GM23338 (cell line): ENCODE results near the gene MAPK14. TPM values are rescaled to one million over a fixed set of nuclear protein-coding genes. Genes with fewer than 3 reads are reported as not detected.

Source experiments
- ATAC-seq: fragments of 200-7000 bp; cut with Tn5 transposase; 3 replicates; pipeline ENCODE4 v1.9.1; 2020
- DNase-seq: peaks from one replicate; pipeline ENCODE4 v3.0.0-alpha.2; 2015; ENCODE audit warnings: low spot score
- H2AFZ ChIP-seq: fragments of 200-600 bp; sonication (generic); 2 replicates; pipeline ENCODE4 v1.8.0; 2016; ENCODE audit warnings: antibody characterized with exemption, mild to moderate bottlenecking, moderate library complexity
- H3F3A ChIP-seq: fragments of 200-600 bp; sonication (generic); replicated peaks from 2 replicates; pipeline ENCODE4 v1.8.0; 2017; ENCODE audit warnings: antibody characterized with exemption, mixed run types, low read depth
- H3K27ac ChIP-seq: fragments of 200-600 bp; sonication (generic); 2 replicates; pipeline ENCODE4 v1.6.1; 2016; ENCODE audit warnings: low read depth
- H3K27me3 ChIP-seq: fragments of 200-600 bp; sonication (generic); 2 replicates; pipeline ENCODE4 v1.8.0; 2016; ENCODE audit warnings: mild to moderate bottlenecking, mixed run types, moderate library complexity; ENCODE audit not compliant: insufficient read depth
- H3K36me3 ChIP-seq: fragments of 200-600 bp; sonication (generic); 2 replicates; pipeline ENCODE4 v1.8.0; 2016; ENCODE audit warnings: mild to moderate bottlenecking; ENCODE audit not compliant: insufficient read depth
- H3K4me1 ChIP-seq: fragments of 200-600 bp; sonication (generic); 2 replicates; pipeline ENCODE4 v1.8.0; 2016; ENCODE audit warnings: mild to moderate bottlenecking, moderate library complexity; ENCODE audit not compliant: insufficient read depth
- H3K4me2 ChIP-seq: fragments of 200-600 bp; sonication (generic); 2 replicates; pipeline ENCODE4 v1.7.1; 2017; ENCODE audit warnings: mixed run types
- H3K4me3 ChIP-seq: fragments of 200-600 bp; sonication (generic); 2 replicates; pipeline ENCODE4 v1.6.1; 2016; ENCODE audit warnings: mixed run types
- H3K79me2 ChIP-seq: fragments of 200-600 bp; sonication (generic); replicated peaks from 2 replicates; pipeline ENCODE4 v1.8.0; 2017; ENCODE audit warnings: mild to moderate bottlenecking; ENCODE audit not compliant: insufficient read depth
- H3K9me2 ChIP-seq: fragments of 200-600 bp; sonication (generic); 2 replicates; pipeline ENCODE4 v1.8.0; 2017; ENCODE audit not compliant: insufficient read depth
- H4K20me1 ChIP-seq: fragments of 200-600 bp; sonication (generic); replicated peaks from 2 replicates; pipeline ENCODE4 v1.8.0; 2017; ENCODE audit warnings: mild to moderate bottlenecking; ENCODE audit not compliant: insufficient read depth
- H3K27ac Mint-ChIP-seq: 2 replicates; pipeline ENCODE4 v1.8.0; 2020; ENCODE audit warnings: inconsistent platforms, mild to moderate bottlenecking, moderate library complexity, mixed read lengths
- H3K27me3 Mint-ChIP-seq: 3 replicates; pipeline ENCODE4 v1.8.0; 2022; ENCODE audit warnings: low read depth, mild to moderate bottlenecking, moderate library complexity, mixed read lengths, inconsistent platforms; ENCODE audit not compliant: insufficient read depth, poor library complexity
- H3K36me3 Mint-ChIP-seq: 3 replicates; pipeline ENCODE4 v1.8.0; 2021; ENCODE audit warnings: low read depth, mild to moderate bottlenecking, inconsistent platforms, moderate library complexity, mixed read lengths
- H3K4me1 Mint-ChIP-seq: 3 replicates; pipeline ENCODE4 v1.8.0; 2020; ENCODE audit warnings: mild to moderate bottlenecking, inconsistent platforms, mixed read lengths
- H3K4me3 Mint-ChIP-seq: 3 replicates; pipeline ENCODE4 v1.8.0; 2021; ENCODE audit warnings: moderate library complexity, mild to moderate bottlenecking, inconsistent platforms, mixed read lengths
- H3K9me3 Mint-ChIP-seq: 3 replicates; pipeline ENCODE4 v1.8.0; 2020; ENCODE audit warnings: moderate library complexity, mild to moderate bottlenecking, inconsistent platforms, mixed read lengths
- EZH2 ChIP-seq: fragments of 200-600 bp; sonication (generic); IDR thresholded peaks from one replicate; pipeline ENCODE4 v1.8.0; 2017; ENCODE audit warnings: antibody characterized with exemption, mild to moderate bottlenecking, low read depth; ENCODE audit not compliant: unreplicated experiment
- EZH2phosphoT487 ChIP-seq: fragments of 200-600 bp; sonication (generic); IDR thresholded peaks from one replicate; pipeline ENCODE4 v1.8.1; 2018; ENCODE audit warnings: antibody characterized with exemption; ENCODE audit not compliant: unreplicated experiment
- NANOG ChIP-seq: IDR thresholded peaks from 2 replicates; pipeline ENCODE4 v1.6.1; 2016; ENCODE audit warnings: antibody characterized with exemption, borderline replicate concordance
- STAT1 ChIP-seq: IDR thresholded peaks from one replicate; pipeline ENCODE4 v1.6.1; 2016; ENCODE audit warnings: antibody characterized with exemption; ENCODE audit not compliant: unreplicated experiment
- ZNF331 ChIP-seq: fragments of 250-450 bp; sonication (Bioruptor Pico); IDR thresholded peaks from 2 replicates; pipeline ENCODE4 v1.5.0; 2020; ENCODE audit warnings: low read depth, mild to moderate bottlenecking, moderate library complexity
- ZNF462 ChIP-seq: fragments of 250-450 bp; sonication (Bioruptor Pico); IDR thresholded peaks from 2 replicates; pipeline ENCODE4 v1.5.0; 2020; ENCODE audit warnings: mild to moderate bottlenecking, moderate library complexity
- polyA plus RNA-seq: library from polyadenylated mRNA; unstranded; fragments of >200 nt; fragmentation: Nextera tagmentation; extraction: Ambion mirVana; gene quantifications from 2 replicates; pipeline ENCODE4 v1.2.1, GENCODE V29; 2016
- total RNA-seq: library from RNA; depleted of rRNA; stranded (reverse); fragments of >200 nt; shearing (Covaris generic); gene quantifications from 2 replicates; pipeline ENCODE4 v1.2.3, GENCODE V29; 2014

Gene MAPK14
- total and polyA plus RNA-seq, 2 experiments from 2014 or later = 8.8 to 44.5 TPM

DNA sequence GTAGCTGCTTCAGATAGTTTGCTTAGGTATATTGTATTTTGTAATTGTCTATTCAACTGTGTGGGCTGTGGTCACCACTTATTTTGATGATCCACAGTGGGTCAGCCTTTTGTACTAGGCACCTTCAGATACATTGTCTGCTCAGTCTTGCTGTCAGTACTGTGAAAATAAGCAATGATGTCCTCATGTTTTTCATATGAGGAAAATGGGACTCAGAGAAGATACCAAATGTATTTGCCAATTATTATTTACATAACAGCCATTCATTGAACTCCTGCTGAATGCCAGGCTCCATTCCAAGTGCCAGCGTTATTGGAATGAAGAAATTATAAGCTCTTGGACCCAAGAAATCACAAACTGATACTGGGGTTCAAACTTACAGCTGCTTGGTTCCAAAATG lies 28.6 kb downstream of the MAPK14 start:
- Histone ChIP-seq H3K79me2 (peaks cover 20% of the 10 kb centered on the region), H3K36me3 (no peaks in the 10 kb centered on the region), H3K4me3 (no peak overlapping the region), H4K20me1 (peaks cover 8% of the 10 kb centered on the region; the same call in 1 of the 2 replicates), H3K27me3 (no peaks in the 10 kb centered on the region), H3K9me2 (no peaks in the 10 kb centered on the region), H2AFZ (no peak overlapping the region), H3K4me1 (no peaks in the 10 kb centered on the region), H3F3A (no peaks in the 10 kb centered on the region), H3K4me2 (no peak overlapping the region), H3K27ac (no peak overlapping the region)
- peaks cover 10% of the 10 kb centered on the region for H3K36me3 Mint-ChIP-seq
- no peak for ATAC-seq
- H3K4me3 Mint-ChIP-seq = no peak overlapping the region
- no peak for DNase-seq
- H3K27ac Mint-ChIP-seq = no peak overlapping the region
- H3K4me1 Mint-ChIP-seq = no peaks in the 10 kb centered on the region
- no peaks in the 10 kb centered on the region for H3K27me3 Mint-ChIP-seq
- H3K9me3 Mint-ChIP-seq = no peaks in the 10 kb centered on the region
- TF ChIP-seq ZNF462 (CRISPR knock-in tag) (no peak), NANOG (no peak), STAT1 (no peak), ZNF331 (CRISPR knock-in tag) (no peak), EZH2 (no peak), EZH2phosphoT487 (no peak)

DNA sequence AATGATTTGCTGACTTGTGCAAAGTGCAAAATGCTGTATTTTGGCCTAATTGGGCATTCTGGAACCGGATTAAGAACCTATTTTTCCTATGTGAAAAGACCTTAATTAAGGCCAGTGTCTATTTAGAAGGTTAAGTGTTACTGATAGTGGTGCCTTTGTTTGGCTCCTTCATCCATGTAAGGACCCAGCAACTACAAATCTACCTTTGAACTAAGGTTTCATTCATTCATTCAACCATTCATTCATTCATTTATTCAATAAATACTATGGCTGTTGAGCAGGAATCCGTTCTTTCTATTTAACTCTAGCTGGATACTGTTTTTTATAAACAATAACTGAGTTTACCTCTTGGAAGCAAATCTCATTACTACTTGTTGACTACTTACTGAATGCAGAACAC lies 33.6 kb downstream of the MAPK14 start:
- H3K36me3 ChIP-seq = no peaks in the 10 kb centered on the region
- DNase-seq = no peak
- no peaks in the 10 kb centered on the region for H3K4me1 ChIP-seq
- no peaks in the 10 kb centered on the region for H3K9me3 Mint-ChIP-seq
- H3K27me3 ChIP-seq = no peaks in the 10 kb centered on the region
- no peaks in the 10 kb centered on the region for H3K27me3 Mint-ChIP-seq
- H3K79me2 ChIP-seq = peaks cover 18% of the 10 kb centered on the region; the same call in 1 of the 2 replicates
- no peak overlapping the region for H3K4me2 ChIP-seq
- H2AFZ ChIP-seq = no peak overlapping the region
- no peaks in the 10 kb centered on the region for H3F3A ChIP-seq
- peaks cover 10% of the 10 kb centered on the region; the same call in 1 of the 2 replicates for H4K20me1 ChIP-seq
- no peaks in the 10 kb centered on the region for H3K9me2 ChIP-seq
- H3K27ac ChIP-seq = no peak overlapping the region
- TF ChIP-seq STAT1 = no peak
- no peak for TF ChIP-seq ZNF462 (CRISPR knock-in tag)
- H3K4me3 ChIP-seq = no peak overlapping the region
- no peak overlapping the region for H3K27ac Mint-ChIP-seq
- H3K4me3 Mint-ChIP-seq = no peak overlapping the region
- no peaks in the 10 kb centered on the region for H3K4me1 Mint-ChIP-seq
- H3K36me3 Mint-ChIP-seq = peaks cover 10% of the 10 kb centered on the region
- ATAC-seq = no peak
